GM12801 (cell line): ENCODE data around the gene CES2.

Source experiments
- CTCF ChIP-seq: IDR thresholded peaks from one replicate; pipeline ENCODE4 v1.5.1; 2011; ENCODE audit warnings: control low read depth; ENCODE audit not compliant: insufficient read length; ENCODE audit errors: extremely low read depth

CES2 gene

GRCh38 chr16:66899310-66899944 lies 35.9 kb upstream of the CES2 start:
- TF ChIP-seq CTCF, result no peak

DNA sequence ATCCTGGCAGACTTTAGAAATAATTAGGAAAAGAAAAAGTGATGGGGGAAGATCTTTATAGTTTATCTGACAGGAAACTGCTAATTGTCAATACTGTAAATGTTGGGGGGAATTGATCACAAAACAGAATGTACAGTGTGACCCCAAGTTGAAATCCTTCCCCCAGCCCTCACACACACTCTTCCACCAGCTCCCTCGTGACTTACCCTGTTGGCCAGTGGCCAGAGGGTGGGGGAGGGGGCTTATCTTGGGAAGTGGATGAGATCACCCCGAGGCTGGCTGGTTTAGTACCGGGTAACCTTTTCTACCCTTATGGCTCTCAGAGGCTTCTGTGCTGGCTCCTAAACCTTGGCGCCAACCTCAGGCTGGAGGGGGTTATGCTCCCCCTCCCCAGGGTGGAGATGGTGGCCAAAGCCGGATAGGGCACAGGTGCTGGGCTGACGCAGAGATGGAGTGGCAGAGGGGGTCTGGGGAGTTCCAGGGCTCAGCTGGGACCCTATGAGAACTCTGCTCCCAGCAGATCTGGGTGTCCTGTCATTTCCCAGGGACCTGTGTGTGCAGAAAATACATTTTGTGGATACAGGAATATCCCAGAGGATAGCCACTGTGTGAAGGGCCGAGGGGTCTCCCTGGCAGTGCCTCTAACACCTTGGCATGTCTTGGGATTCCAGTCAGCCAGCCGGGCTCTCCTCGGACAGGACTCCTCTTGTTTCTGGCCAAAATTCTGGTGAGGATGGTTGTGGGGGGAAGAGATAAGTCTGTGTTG lies 35.2 kb upstream of the CES2 start:
- no peak for TF ChIP-seq CTCF

GRCh38 chr16:66900721-66901441 lies 34.4 kb upstream of the CES2 start:
- TF ChIP-seq CTCF, result no peak

GRCh38 chr16:66901626-66902025 lies 33.7 kb upstream of the CES2 start:
- TF ChIP-seq CTCF, result no peak

DNA sequence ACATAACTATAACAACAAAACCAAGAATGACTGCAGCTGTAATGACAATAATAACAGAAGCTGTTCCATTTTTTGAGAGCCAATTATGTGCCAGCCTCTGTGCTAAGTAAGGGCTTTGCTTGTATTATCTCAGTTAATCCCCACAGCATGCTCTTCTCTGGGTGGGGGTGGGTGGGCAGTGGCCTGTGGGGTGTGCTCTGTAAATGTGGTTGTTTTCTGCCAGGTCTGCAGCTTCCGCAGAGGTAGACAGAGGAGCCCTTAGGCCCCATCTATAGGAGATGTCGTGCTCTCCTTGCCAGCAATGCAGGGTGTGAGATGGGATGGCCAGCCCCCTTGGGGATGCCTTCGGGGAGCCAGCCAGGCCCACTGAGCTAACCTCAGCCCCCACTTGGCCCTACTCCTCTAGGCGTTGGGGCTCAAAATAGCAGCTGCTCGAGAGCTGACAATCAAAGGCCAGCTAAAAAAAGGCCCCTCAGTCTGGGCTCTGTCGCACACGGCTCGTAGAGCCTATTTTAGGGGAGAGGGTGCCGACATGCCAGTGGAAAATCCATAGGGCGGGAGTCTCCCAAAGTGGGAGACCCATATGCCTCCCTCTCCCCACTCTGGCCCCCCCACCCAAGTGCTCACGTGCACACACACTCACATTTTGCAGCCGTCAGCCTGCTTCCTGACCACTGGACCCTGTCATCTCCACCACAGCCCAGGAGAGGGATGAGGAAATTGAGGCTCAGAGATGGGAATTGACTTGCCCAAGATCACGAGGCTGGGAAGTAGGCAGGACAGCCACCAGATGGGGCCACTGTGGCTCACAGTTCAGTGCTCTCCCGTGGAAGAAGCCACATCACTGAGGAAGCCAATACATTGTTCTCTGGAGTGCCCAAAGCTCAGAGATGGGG lies 32.4 kb upstream of the CES2 start:
- TF ChIP-seq CTCF, result no peak

DNA sequence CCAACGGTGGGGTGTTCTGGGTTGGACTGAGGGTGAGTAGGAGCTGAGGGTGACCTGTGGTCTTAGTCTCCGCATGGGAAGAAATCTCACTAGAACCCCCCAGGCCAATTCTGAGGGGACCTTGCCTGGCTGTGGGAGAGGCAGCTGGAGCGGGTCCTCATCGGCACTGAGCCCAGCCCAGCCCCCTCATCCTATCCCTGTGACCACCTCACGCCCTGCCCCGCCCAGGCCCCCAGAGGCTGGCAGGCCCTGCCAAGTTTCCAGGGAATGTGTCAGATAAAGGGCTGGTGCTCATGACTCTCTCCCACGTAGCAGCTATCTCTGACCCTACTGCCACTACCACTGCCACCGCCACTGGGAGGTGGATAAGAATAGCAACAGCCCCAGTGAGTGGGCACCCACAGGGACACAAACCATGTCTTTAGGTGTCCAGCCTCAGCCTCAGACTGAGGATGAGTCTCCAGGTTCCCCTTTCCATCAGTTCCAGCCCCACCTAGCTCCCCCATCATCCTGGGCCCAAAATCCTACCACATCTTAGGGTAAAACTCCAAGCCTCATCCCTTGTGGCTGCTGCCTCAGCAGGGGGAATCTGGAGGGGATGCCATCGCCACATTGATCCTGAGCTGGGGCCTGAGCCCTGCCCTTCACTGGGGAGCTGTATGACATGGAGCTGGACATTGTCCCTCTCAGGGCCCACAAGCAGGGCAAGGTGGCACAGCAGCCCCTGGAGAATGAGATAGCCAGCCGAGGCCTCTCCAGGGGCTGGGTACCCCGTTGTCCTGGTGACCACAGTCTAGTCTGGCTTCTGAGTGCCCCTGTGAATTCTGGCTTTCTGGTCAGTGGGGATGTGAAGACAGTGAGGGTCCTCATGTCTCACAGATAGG lies 31.5 kb upstream of the CES2 start:
- no peak for TF ChIP-seq CTCF
